Measurements from ENCODE around the gene KRABD2.

DNA sequence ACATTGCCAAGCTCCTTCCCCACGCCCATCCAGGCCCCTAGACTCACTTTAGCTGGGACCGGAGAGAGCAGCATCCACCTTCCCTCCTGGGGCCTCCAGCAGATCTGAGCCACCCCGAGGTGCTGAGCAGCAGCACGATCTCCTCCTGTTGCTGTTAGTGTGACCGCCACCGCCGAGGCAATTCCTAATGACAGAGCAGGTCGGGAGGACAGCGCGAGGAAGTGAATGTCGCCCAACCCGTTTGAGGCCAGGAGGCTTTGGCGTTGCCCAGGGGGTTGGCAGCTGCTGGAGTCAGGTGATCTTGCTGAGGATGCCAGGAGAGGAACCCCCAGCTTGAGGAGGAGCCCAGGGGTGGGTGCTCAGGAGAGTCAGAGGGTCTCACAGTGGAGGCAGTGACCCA, 21.1 kb upstream of the KRABD2 start, which contains the start of gene RNF222:
- TF ChIP-seq CTCF (IDR thresholded peaks at IDR 0.05): no peak
- TF ChIP-seq SIN3A (IDR thresholded peaks at IDR 0.05; ENCODE audit: borderline replicate concordance, insufficient read depth, low read depth, low read length): no peak
- TF ChIP-seq TCF7L2 (IDR thresholded peaks at IDR 0.05; ENCODE audit: low read depth, low read length): no peak
